OCI-LY7 (cell line): ENCODE results near the gene CD109. TPM values are rescaled to one million over a fixed set of nuclear protein-coding genes. Genes with fewer than 3 reads are reported as not detected.

Experiments
- BruUV-seq: library from RNA; stranded (reverse); fragments of 400-500 nt; replicated peaks from 2 replicates; lab custom pipeline; 2021; lab: Mats Ljungman, UMichigan
- CTCF ChIA-PET: fragments of 300-600 bp; sonication (Branson Sonifier 250); formaldehyde crosslinking; loops from one replicate; lab custom pipeline; 2022; ENCODE audit warnings: antibody characterized with exemption; ENCODE audit not compliant: unreplicated experiment; lab: Charles Lee
- POLR2A ChIA-PET: fragments of 300-600 bp; sonication (Branson Sonifier 250); formaldehyde crosslinking; loops from one replicate; lab custom pipeline; 2022; ENCODE audit warnings: antibody characterized with exemption; lab: Charles Lee
- DNase-seq: peaks from one replicate; pipeline ENCODE4 v3.0.0-alpha.2; 2015; ENCODE audit warnings: low spot score
- H2AFZ ChIP-seq: fragments of 200-600 bp; sonication (generic), shearing (Covaris generic); 2 replicates; pipeline ENCODE4 v1.6.1; 2014; ENCODE audit warnings: mild to moderate bottlenecking, antibody characterized with exemption, low read length, moderate library complexity
- H3K27ac ChIP-seq: fragments of 200-600 bp; sonication (generic); 2 replicates; pipeline ENCODE4 v1.5.1; 2014; ENCODE audit warnings: mixed run types, low read depth, mild to moderate bottlenecking, moderate library complexity, low read length, inconsistent platforms; ENCODE audit not compliant: poor library complexity, severe bottlenecking
- H3K36me3 ChIP-seq: fragments of 200-600 bp; sonication (generic); 2 replicates; pipeline ENCODE4 v1.6.1; 2014; ENCODE audit warnings: mild to moderate bottlenecking, antibody characterized with exemption, low read length, moderate library complexity, mixed read lengths; ENCODE audit not compliant: insufficient read depth
- H3K4me1 ChIP-seq: fragments of 200-600 bp; sonication (generic); 2 replicates; pipeline ENCODE4 v1.5.1; 2014; ENCODE audit warnings: mild to moderate bottlenecking, low read length; ENCODE audit not compliant: insufficient read depth, poor library complexity, severe bottlenecking
- H3K4me2 ChIP-seq: fragments of 200-600 bp; sonication (generic); 2 replicates; pipeline ENCODE4 v1.6.1; 2014; ENCODE audit warnings: mild to moderate bottlenecking, low read length
- H3K4me3 ChIP-seq: fragments of 200-600 bp; sonication (generic); 2 replicates; pipeline ENCODE4 v1.5.1; 2014; ENCODE audit warnings: mild to moderate bottlenecking, low read depth, low read length; ENCODE audit not compliant: poor library complexity, severe bottlenecking
- H3K79me2 ChIP-seq: fragments of 200-600 bp; sonication (generic); 2 replicates; pipeline ENCODE4 v1.6.1; 2016; ENCODE audit warnings: low read depth, mild to moderate bottlenecking, low read length, moderate library complexity, mixed read lengths; ENCODE audit not compliant: insufficient read depth
- H3K9me2 ChIP-seq: fragments of 200-600 bp; sonication (generic); 2 replicates; pipeline ENCODE4 v1.6.1; 2016; ENCODE audit warnings: mild to moderate bottlenecking, low read length, mixed read lengths; ENCODE audit not compliant: insufficient read depth
- H3K9me3 ChIP-seq: fragments of 200-600 bp; sonication (generic); 2 replicates; pipeline ENCODE4 v1.6.1; 2014; ENCODE audit warnings: mild to moderate bottlenecking, mixed run types, low read length, mixed read lengths
- H4K20me1 ChIP-seq: fragments of 200-600 bp; sonication (generic); 2 replicates; pipeline ENCODE4 v1.6.1; 2014; ENCODE audit warnings: mild to moderate bottlenecking, antibody characterized with exemption, low read length, moderate library complexity, mixed read lengths; ENCODE audit not compliant: insufficient read depth
- EZH2phosphoT487 ChIP-seq: fragments of 200-600 bp; sonication (generic); IDR thresholded peaks from 2 replicates; pipeline ENCODE4 v1.6.1; 2018; ENCODE audit warnings: low read depth, borderline replicate concordance, mild to moderate bottlenecking, mixed run types, antibody characterized with exemption, low read length, moderate library complexity, mixed read lengths
- intact Hi-C: fragments of 100-400 bp; cut with micrococcal nuclease; formaldehyde crosslinking; loops from one replicate; pipeline ENCODE4 v1.10.0; 2022; ENCODE audit not compliant: unreplicated experiment
- total RNA-seq, 2 experiments: library from RNA; depleted of rRNA in 1 of 2; stranded (reverse); fragments of >200 nt in 1 of 2; shearing (Covaris generic) in 1 of 2; gene quantifications; 2 replicates each; pipeline ENCODE4 v1.2.3, GENCODE V29; 2014 to 2022
- TF ChIP-seq, protein P1 (sequence below): fragments of 200-600 bp; sonication (generic); conservative IDR thresholded peaks from 2 replicates; pipeline ENCODE4 v1.5.1; 2014; ENCODE audit warnings: mild to moderate bottlenecking, antibody characterized with exemption, low read length, moderate library complexity, mixed read lengths

The CD109 gene
- total RNA-seq, 2 experiments from 2014 or later, result 0.08 TPM; not detected in 1

DNA sequence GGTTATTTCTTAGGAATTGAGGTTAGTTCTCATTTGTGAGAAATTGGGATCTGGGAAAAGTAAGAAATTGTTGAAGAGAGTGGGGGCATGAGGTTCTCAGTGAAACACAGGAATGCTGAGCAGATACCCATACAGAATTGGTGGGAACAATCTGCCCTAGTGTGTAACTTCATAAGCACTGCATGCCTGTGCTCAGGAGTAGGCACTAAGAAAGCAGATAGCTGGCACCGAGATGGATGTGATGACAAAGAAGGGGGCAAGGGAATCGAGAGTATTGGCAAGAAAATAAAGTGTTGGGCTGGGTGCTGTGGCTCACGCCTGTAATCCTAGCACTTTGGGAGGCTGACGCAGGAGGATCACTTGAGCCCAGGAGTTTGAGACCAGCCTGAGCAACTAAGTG lies 46.2 kb upstream of the CD109 start:
- BruUV-seq, result no TSS peak
- Histone ChIP-seq H3K9me3 (no peaks in the 10 kb centered on the region), H3K4me1 (peaks cover 22% of the 10 kb centered on the region), H4K20me1 (no peaks in the 10 kb centered on the region), H2AFZ (no peak overlapping the region), H3K9me2 (no peaks in the 10 kb centered on the region), H3K4me2 (no peak overlapping the region), H3K27ac (no peak overlapping the region), H3K4me3 (no peak overlapping the region), H3K36me3 (no peaks in the 10 kb centered on the region), H3K79me2 (peaks cover 19% of the 10 kb centered on the region; the same call in 1 of the 2 replicates)
- intact Hi-C loops, result loop anchor here (5.0 to 10.0 kb wide), 4 partner anchors 62 to 1965 kb away; partner anchors contain the start of gene KCNQ5
- CTCF ChIA-PET, result no interaction called here
- POLR2A ChIA-PET, result interaction anchor here (0.6 kb wide), 1 partner anchor 133 kb away, joined by 3 read pairs; no protein-coding TSS in a partner anchor
- DNase-seq, result no peak
- TF ChIP-seq, protein P1, sequence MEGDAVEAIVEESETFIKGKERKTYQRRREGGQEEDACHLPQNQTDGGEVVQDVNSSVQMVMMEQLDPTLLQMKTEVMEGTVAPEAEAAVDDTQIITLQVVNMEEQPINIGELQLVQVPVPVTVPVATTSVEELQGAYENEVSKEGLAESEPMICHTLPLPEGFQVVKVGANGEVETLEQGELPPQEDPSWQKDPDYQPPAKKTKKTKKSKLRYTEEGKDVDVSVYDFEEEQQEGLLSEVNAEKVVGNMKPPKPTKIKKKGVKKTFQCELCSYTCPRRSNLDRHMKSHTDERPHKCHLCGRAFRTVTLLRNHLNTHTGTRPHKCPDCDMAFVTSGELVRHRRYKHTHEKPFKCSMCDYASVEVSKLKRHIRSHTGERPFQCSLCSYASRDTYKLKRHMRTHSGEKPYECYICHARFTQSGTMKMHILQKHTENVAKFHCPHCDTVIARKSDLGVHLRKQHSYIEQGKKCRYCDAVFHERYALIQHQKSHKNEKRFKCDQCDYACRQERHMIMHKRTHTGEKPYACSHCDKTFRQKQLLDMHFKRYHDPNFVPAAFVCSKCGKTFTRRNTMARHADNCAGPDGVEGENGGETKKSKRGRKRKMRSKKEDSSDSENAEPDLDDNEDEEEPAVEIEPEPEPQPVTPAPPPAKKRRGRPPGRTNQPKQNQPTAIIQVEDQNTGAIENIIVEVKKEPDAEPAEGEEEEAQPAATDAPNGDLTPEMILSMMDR, result no peak
- no peak for TF ChIP-seq EZH2phosphoT487

DNA sequence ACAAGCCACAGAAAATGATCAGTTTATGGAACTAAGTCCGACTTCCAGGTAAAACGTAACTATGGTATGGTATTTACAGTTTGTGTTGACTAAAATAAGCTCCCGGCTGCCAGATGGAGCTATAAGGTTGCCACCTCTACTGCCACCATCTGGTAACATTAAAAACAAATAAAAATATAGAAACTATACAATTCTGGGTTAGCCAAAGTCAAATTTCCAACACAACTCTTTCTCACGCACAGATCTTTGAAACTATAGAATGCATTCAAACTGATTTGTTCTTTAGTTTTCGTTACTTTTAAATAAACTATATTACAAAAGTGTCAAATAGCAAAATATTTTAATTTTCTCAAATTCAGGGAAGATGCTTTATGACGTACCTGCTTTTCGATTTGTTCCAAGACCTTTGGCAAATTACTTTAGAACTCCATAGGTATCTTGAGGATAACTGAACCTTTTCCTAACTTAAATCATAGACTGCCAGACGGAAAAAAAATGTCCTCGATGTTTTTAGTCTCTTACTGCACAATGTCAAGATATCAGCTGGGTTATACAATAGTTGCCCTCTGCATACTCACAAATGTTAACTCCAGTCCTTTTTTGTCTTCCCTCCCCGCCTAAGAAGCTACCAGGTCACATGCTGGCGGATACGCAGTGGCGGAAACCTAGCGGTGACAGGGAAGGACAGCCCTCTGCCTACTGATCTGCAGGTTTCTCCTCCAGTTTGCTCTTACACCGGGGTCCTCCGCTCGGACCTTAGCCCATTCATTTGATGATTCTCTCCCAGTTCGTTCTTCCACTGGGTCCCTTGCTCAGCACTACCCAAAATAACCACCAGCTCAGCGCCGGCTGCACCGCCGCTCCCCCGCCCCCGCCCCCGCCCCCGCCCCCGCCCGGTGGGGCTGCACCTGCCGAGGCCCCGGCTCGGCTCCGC lies 43.1 kb upstream of the CD109 start:
- Histone ChIP-seq H3K36me3 (no peaks in the 10 kb centered on the region), H4K20me1 (no peaks in the 10 kb centered on the region), H3K4me3 (peak overlapping the region; percentile 96), H3K27ac (peak overlapping the region; percentile 83), H3K4me2 (peak overlapping the region; percentile 100), H3K4me1 (peaks cover 19% of the 10 kb centered on the region), H3K9me2 (no peaks in the 10 kb centered on the region), H3K9me3 (no peaks in the 10 kb centered on the region), H3K79me2 (peaks cover 27% of the 10 kb centered on the region; the same call in 1 of the 2 replicates), H2AFZ (peak overlapping the region; percentile 38; the same call in 1 of the 2 replicates)
- peak; percentile 86 for DNase-seq
- CTCF ChIA-PET, result interaction anchor here (1.0 kb wide), 1 partner anchor 66 kb away, joined by 3 read pairs; no protein-coding TSS in a partner anchor
- intact Hi-C loops, result loop anchor here (5.0 to 10.0 kb wide), 4 partner anchors 66 to 1962 kb away; partner anchors contain the start of gene KCNQ5
- POLR2A ChIA-PET, result interaction anchor here (0.6 to 3.4 kb wide), 14 partner anchors 9 to 191 kb away, joined by 3 to 27 read pairs (median 4); partner anchors contain the start of genes EEF1A1 and MTO1
- no TSS peak for BruUV-seq
- TF ChIP-seq, protein P1, result peak; percentile 84
- no peak for TF ChIP-seq EZH2phosphoT487
